B cell (primary cell): ENCODE measurements around the gene CASKIN1. TPM values are rescaled to one million over a fixed set of nuclear protein-coding genes. Genes with fewer than 3 reads are reported as not detected.

Source experiments
- ATAC-seq: fragments of 200-7000 bp; cut with Tn5 transposase; one replicate; pipeline ENCODE4 v1.10.0; 2021; ENCODE audit warnings: low read depth, mild to moderate bottlenecking, moderate number of reproducible peaks, moderate library complexity
- CTCF ChIA-PET: fragments of 350-600 bp; sonication (Branson Sonifier 250); formaldehyde crosslinking; loops from one replicate; lab custom pipeline; 2021; ENCODE audit warnings: antibody characterized with exemption, inconsistent platforms; lab: Charles Lee
- POLR2A ChIA-PET: fragments of 350-600 bp; sonication (Branson Sonifier 250); formaldehyde crosslinking; loops from one replicate; lab custom pipeline; 2021; ENCODE audit warnings: antibody characterized with exemption; lab: Charles Lee
- DNase-seq: peaks from one replicate; pipeline ENCODE4 v3.0.0; 2013
- H2AFZ ChIP-seq: 2 replicates; pipeline ENCODE4 v1.6.1; 2012; ENCODE audit warnings: mild to moderate bottlenecking, low read depth, low read length; ENCODE audit not compliant: insufficient read depth, poor library complexity, severe bottlenecking
- H3K27ac ChIP-seq, 2 donors: 1 replicate in 1 of 2; 2 replicates in 1 of 2; pipeline ENCODE4 v1.5.1; 2012 to 2013; ENCODE audit warnings: low read length in 2 of 2, mild to moderate bottlenecking in 2 of 2, moderate library complexity in 1 of 2
- H3K27me3 ChIP-seq, 4 experiments: fragments of 200-600 bp in 1 of 4; sonication (generic) in 1 of 4; replicated peaks in 1 of 4; 1 replicate in 2 of 4; 2 replicates in 2 of 4; pipeline versions ENCODE4 v1.6.1 to v1.7.0; 2013 to 2016; ENCODE audit warnings: low read length in 3 of 4, mild to moderate bottlenecking in 2 of 4, mixed read lengths in 1 of 4, moderate library complexity in 1 of 4; ENCODE audit not compliant: insufficient read depth in 4 of 4, control insufficient read depth in 3 of 4; ENCODE audit errors: control extremely low read depth in 1 of 4
- H3K36me3 ChIP-seq, 2 experiments: replicated peaks in 1 of 2; 1 replicate in 1 of 2; 2 replicates in 1 of 2; pipeline versions ENCODE4 v1.6.1 to v1.7.1; 2013; ENCODE audit warnings: low read length in 1 of 2; ENCODE audit not compliant: insufficient read depth in 2 of 2, control insufficient read depth in 1 of 2; ENCODE audit errors: control extremely low read depth in 1 of 2, extremely low read depth in 1 of 2
- H3K4me1 ChIP-seq, 2 donors: fragments of 200-600 bp in 1 of 2; sonication (generic) in 1 of 2; 1 replicate in 1 of 2; 2 replicates in 1 of 2; pipeline versions ENCODE4 v1.5.1 to v1.6.1; 2013 to 2017; ENCODE audit warnings: low read length in 2 of 2; ENCODE audit not compliant: control insufficient read depth in 2 of 2, insufficient read depth in 2 of 2
- H3K4me2 ChIP-seq: replicated peaks from 2 replicates; pipeline ENCODE3; 2012; ENCODE audit warnings: mild to moderate bottlenecking, low read depth, low read length; ENCODE audit not compliant: poor library complexity, severe bottlenecking
- H3K4me3 ChIP-seq, 5 experiments: fragments of 200-600 bp in 1 of 5; sonication (generic) in 1 of 5; 1 replicate in 3 of 5; 2 replicates in 2 of 5; pipeline versions ENCODE4 v1.5.1 to v1.7.0; 2011 to 2016; ENCODE audit warnings: low read length in 4 of 5, mild to moderate bottlenecking in 4 of 5, low read depth in 2 of 5, control low read depth in 1 of 5, moderate library complexity in 1 of 5; ENCODE audit not compliant: insufficient read depth in 1 of 5; ENCODE audit errors: control extremely low read depth in 1 of 5, extremely low read depth in 1 of 5
- H3K79me2 ChIP-seq: fragments of 200-600 bp; sonication (generic); one replicate; pipeline ENCODE4 v1.6.0; 2016; ENCODE audit warnings: low read length; ENCODE audit not compliant: control insufficient read depth, insufficient read depth
- H3K9ac ChIP-seq: fragments of 200-600 bp; sonication (generic); 2 replicates; pipeline ENCODE4 v1.6.1; 2017; ENCODE audit warnings: mild to moderate bottlenecking, low read length, moderate library complexity
- H3K9me3 ChIP-seq, 3 donors: one replicate each; pipeline versions ENCODE4 v1.6.1 to v1.7.1; 2013; ENCODE audit warnings: low read length in 2 of 3; ENCODE audit not compliant: control insufficient read depth in 2 of 3, insufficient read depth in 1 of 3; ENCODE audit errors: control extremely low read depth in 1 of 3
- H4K20me1 ChIP-seq: 2 replicates; pipeline ENCODE4 v1.6.0; 2012; ENCODE audit warnings: mild to moderate bottlenecking, low read length; ENCODE audit not compliant: insufficient read depth, control insufficient read depth, poor library complexity, severe bottlenecking
- H3K27ac Mint-ChIP-seq: one replicate; pipeline ENCODE4 v1.8.0; 2021; ENCODE audit warnings: mixed read lengths
- H3K27me3 Mint-ChIP-seq: one replicate; pipeline ENCODE4 v1.8.0; 2021; ENCODE audit warnings: mixed read lengths
- H3K4me1 Mint-ChIP-seq: one replicate; pipeline ENCODE4 v1.8.0; 2021; ENCODE audit warnings: mixed read lengths
- H3K4me3 Mint-ChIP-seq: one replicate; pipeline ENCODE4 v1.8.0; 2021; ENCODE audit warnings: mixed read lengths
- H3K9me3 Mint-ChIP-seq: one replicate; pipeline ENCODE4 v1.8.0; 2022; ENCODE audit warnings: mixed read lengths; ENCODE audit not compliant: insufficient read depth
- EZH2 ChIP-seq: IDR thresholded peaks from 2 replicates; pipeline ENCODE4 v1.6.1; 2012; ENCODE audit warnings: borderline replicate concordance, low read depth, mild to moderate bottlenecking, moderate library complexity, low read length; ENCODE audit not compliant: insufficient read depth, poor library complexity, severe bottlenecking
- WGBS: methylation state at CpG from one replicate; pipeline ENCODE4 v1.1.5; 2013; ENCODE audit warnings: missing lambda C conversion rate; ENCODE audit not compliant: insufficient coverage; 5-methylcytosine and 5-hydroxymethylcytosine counted together
- intact Hi-C: fragments of 100-400 bp; cut with micrococcal nuclease; formaldehyde crosslinking; loops from one replicate; pipeline ENCODE4 v1.10.0; 2022
- polyA plus RNA-seq: library from polyadenylated mRNA; depleted of rRNA; stranded (reverse); fragments of >200 nt; gene quantifications from 2 replicates; pipeline ENCODE4 v1.2.3, GENCODE V29; 2012
- total RNA-seq, 2 donors: library from RNA; stranded (reverse); fragments of 120-200 nt in 1 of 2; gene quantifications; 1 replicate in 1 of 2; 2 replicates in 1 of 2; pipeline versions ENCODE4 v1.2.3 to v1.2.4, GENCODE V29; 2013 to 2022
- TF ChIP-seq, protein P1 (sequence below): fragments of 200-600 bp; IDR thresholded peaks from one replicate; pipeline ENCODE4 v1.8.0; 2022; ENCODE audit warnings: antibody characterized with exemption, mild to moderate bottlenecking

The CASKIN1 gene
- total and polyA plus RNA-seq, 2 donors (not counting 1 experiment from before 2014, with no cell fraction given), result 0.01 TPM; not detected in 1

DNA sequence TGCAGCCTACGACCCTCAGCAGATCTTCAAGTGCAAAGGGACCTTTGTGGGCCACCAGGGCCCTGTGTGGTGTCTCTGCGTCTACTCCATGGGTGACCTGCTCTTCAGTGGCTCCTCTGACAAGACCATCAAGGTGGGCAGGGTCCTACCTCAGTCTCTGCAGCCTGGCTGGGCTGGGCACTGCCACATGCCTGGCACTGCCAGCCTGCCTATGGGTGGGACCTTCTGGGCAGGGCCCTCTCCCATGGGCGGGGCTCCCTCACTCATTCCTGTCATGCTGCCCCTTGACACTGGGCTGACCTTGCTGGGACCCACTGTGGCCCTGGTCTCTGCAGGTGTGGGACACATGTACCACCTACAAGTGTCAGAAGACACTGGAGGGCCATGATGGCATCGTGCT, 22.5 kb downstream of the CASKIN1 start:
- DNase-seq (no peak), ATAC-seq (no peak)
- ChIA-PET CTCF (no interaction called here), POLR2A (no interaction called here)
- no peak overlapping the region for H3K4me3 Mint-ChIP-seq
- H3K27me3 Mint-ChIP-seq, result no peaks in the 10 kb centered on the region
- Histone ChIP-seq H3K36me3 (peaks cover 0 to 32% of the 10 kb centered on the region in 2 experiments), H3K4me1 (no peaks in the 10 kb centered on the region), H3K79me2 (peaks cover 13% of the 10 kb centered on the region), H2AFZ (no peak overlapping the region), H3K9ac (no peak overlapping the region), H3K27me3 (no peaks in the 10 kb centered on the region), H4K20me1 (no peaks in the 10 kb centered on the region), H3K4me3 (no peak overlapping the region), H3K4me2 (no peak overlapping the region), H3K27ac (no peak overlapping the region), H3K9me3 (no peaks in the 10 kb centered on the region)
- TF ChIP-seq EZH2, result no peak
- TF ChIP-seq, protein P1, sequence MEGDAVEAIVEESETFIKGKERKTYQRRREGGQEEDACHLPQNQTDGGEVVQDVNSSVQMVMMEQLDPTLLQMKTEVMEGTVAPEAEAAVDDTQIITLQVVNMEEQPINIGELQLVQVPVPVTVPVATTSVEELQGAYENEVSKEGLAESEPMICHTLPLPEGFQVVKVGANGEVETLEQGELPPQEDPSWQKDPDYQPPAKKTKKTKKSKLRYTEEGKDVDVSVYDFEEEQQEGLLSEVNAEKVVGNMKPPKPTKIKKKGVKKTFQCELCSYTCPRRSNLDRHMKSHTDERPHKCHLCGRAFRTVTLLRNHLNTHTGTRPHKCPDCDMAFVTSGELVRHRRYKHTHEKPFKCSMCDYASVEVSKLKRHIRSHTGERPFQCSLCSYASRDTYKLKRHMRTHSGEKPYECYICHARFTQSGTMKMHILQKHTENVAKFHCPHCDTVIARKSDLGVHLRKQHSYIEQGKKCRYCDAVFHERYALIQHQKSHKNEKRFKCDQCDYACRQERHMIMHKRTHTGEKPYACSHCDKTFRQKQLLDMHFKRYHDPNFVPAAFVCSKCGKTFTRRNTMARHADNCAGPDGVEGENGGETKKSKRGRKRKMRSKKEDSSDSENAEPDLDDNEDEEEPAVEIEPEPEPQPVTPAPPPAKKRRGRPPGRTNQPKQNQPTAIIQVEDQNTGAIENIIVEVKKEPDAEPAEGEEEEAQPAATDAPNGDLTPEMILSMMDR, result no peak
- no peak overlapping the region for H3K27ac Mint-ChIP-seq
- H3K9me3 Mint-ChIP-seq, result no peaks in the 10 kb centered on the region
- WGBS, result 99% methylated on average over 4 of the region's 4 CpGs
- no peaks in the 10 kb centered on the region for H3K4me1 Mint-ChIP-seq
- intact Hi-C loops, result no loop called here

DNA sequence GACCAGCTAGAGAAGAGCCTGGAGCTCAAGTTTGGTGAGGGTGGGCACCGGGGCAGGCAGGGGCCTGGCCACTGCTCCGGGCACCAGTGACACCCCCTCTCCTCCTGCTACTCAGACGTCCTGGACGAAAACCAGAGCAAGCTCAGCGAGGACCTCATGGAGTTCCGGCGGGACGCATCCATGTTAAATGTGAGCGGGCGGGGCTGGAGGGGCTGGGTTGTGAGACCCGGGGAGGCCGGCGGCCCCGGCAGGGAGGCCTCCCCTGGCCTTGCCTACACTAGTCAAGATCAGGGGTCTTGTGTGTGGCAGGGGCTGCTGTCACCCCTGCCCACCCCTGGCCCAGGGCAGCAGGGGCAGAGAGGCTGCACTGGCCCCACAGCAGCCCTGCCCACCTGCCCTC, 23.0 kb downstream of the CASKIN1 start:
- Histone ChIP-seq H3K4me3 (no peak overlapping the region), H3K4me2 (no peak overlapping the region), H3K27ac (no peak overlapping the region), H3K4me1 (no peaks in the 10 kb centered on the region), H3K9ac (no peak overlapping the region), H3K36me3 (peaks cover 0 to 36% of the 10 kb centered on the region in 2 experiments), H3K9me3 (no peaks in the 10 kb centered on the region), H2AFZ (no peak overlapping the region), H4K20me1 (no peaks in the 10 kb centered on the region), H3K79me2 (peaks cover 13% of the 10 kb centered on the region), H3K27me3 (no peaks in the 10 kb centered on the region)
- no peaks in the 10 kb centered on the region for H3K9me3 Mint-ChIP-seq
- H3K4me1 Mint-ChIP-seq, result no peaks in the 10 kb centered on the region
- intact Hi-C loops, result no loop called here
- ChIA-PET POLR2A (no interaction called here), CTCF (no interaction called here)
- TF ChIP-seq, protein P1, result no peak
- no peak for TF ChIP-seq EZH2
- no peak overlapping the region for H3K4me3 Mint-ChIP-seq
- H3K27ac Mint-ChIP-seq, result no peak overlapping the region
- DNase-seq (no peak), ATAC-seq (no peak)
- H3K27me3 Mint-ChIP-seq, result no peaks in the 10 kb centered on the region
- 98% methylated on average over 13 of the region's 14 CpGs for WGBS
